BJ (cell line): Measurements from ENCODE around the gene SIGLEC12. TPM values are rescaled to one million over a fixed set of nuclear protein-coding genes. Genes with fewer than 3 reads are reported as not detected.

Experiments
- CTCF ChIA-PET: fragments of 350-600 bp; formaldehyde crosslinking; extraction: SDS; loops from one replicate; lab custom pipeline; 2021; ENCODE audit warnings: antibody characterized with exemption, inconsistent platforms; lab: Yijun Ruan, JAX
- POLR2A ChIA-PET: fragments of 300-600 bp; sonication (Branson Sonifier 250); formaldehyde crosslinking; extraction: SDS; loops from one replicate; lab custom pipeline; 2021; ENCODE audit warnings: antibody characterized with exemption; lab: Charles Lee
- DNase-seq: peaks from one replicate; pipeline ENCODE4 v3.0.0-alpha.2; 2011; ENCODE audit warnings: low read depth
- H3K27me3 ChIP-seq: 2 replicates; pipeline ENCODE4 v1.6.0; 2011; ENCODE audit warnings: low read length; ENCODE audit not compliant: control insufficient read depth, insufficient read depth
- H3K36me3 ChIP-seq: 2 replicates; pipeline ENCODE4 v1.5.1; 2011; ENCODE audit warnings: low read length; ENCODE audit not compliant: control insufficient read depth, insufficient read depth
- H3K4me3 ChIP-seq: 2 replicates; pipeline ENCODE4 v1.5.1; 2011; ENCODE audit warnings: low read depth, mild to moderate bottlenecking, control low read depth, low read length
- polyA plus RNA-seq: library from polyadenylated mRNA; depleted of rRNA; stranded (reverse); fragments of >200 nt; gene quantifications from 2 replicates; pipeline ENCODE4 v1.2.3, GENCODE V29; 2011
- TF ChIP-seq, protein P1 (sequence below): IDR thresholded peaks from 2 replicates; pipeline ENCODE4 v1.5.1; 2011; ENCODE audit warnings: low read depth, mild to moderate bottlenecking, control low read depth, inconsistent platforms, low read length, moderate library complexity; ENCODE audit not compliant: insufficient read depth

SIGLEC12 gene
- polyA plus RNA-seq, 1 experiment: not detected

DNA sequence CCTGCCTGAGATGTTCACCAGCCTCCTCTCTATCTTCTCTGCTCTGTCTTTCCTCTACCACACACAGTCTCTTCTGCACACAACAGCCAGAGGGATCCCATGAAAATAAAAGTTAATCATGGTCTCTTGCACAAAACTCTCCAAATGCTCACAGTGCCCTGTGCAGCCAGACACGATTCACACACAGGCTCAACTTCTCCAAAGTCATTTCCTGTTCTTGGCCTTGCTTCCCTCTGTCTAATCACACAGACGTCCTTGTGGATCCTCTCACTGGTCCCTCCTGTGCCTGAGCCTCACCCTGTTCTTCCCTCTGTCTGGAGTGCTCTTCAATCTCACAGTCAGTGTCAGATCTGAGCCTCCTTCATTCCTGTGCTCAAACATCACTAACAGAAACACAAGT is 7.8 kb downstream of the SIGLEC12 start:
- Histone ChIP-seq H3K4me3 (no peak overlapping the region), H3K36me3 (no peaks in the 10 kb centered on the region), H3K27me3 (no peaks in the 10 kb centered on the region)
- ChIA-PET CTCF (no interaction called here), POLR2A (no interaction called here)
- TF ChIP-seq, protein P1, sequence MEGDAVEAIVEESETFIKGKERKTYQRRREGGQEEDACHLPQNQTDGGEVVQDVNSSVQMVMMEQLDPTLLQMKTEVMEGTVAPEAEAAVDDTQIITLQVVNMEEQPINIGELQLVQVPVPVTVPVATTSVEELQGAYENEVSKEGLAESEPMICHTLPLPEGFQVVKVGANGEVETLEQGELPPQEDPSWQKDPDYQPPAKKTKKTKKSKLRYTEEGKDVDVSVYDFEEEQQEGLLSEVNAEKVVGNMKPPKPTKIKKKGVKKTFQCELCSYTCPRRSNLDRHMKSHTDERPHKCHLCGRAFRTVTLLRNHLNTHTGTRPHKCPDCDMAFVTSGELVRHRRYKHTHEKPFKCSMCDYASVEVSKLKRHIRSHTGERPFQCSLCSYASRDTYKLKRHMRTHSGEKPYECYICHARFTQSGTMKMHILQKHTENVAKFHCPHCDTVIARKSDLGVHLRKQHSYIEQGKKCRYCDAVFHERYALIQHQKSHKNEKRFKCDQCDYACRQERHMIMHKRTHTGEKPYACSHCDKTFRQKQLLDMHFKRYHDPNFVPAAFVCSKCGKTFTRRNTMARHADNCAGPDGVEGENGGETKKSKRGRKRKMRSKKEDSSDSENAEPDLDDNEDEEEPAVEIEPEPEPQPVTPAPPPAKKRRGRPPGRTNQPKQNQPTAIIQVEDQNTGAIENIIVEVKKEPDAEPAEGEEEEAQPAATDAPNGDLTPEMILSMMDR: no peak
- DNase-seq: no peak

DNA sequence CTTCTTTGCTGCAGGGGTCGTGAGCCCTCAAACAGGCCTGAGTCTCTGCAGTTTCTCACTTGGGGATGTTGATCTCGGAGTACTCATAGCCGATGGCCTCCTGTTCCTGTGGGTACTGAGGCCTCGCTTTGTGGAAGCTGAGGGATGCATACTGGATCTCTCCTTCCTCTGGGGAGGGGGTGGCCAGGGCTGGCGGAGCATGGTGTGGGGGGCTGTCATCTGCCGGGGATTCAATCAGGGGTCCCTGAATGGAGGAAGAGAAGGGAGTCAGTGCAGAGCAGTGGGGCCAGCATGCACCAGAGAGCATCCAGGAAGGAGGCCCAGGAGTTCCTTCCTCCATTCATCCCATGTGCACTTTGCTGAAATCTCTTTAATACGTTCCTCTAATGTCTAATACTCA is 10.0 kb downstream of the SIGLEC12 start:
- no peak for DNase-seq
- CTCF ChIA-PET: no interaction called here
- Histone ChIP-seq H3K27me3 (no peaks in the 10 kb centered on the region), H3K4me3 (no peak overlapping the region), H3K36me3 (no peaks in the 10 kb centered on the region)
- TF ChIP-seq, protein P1: no peak
- POLR2A ChIA-PET: no interaction called here

DNA sequence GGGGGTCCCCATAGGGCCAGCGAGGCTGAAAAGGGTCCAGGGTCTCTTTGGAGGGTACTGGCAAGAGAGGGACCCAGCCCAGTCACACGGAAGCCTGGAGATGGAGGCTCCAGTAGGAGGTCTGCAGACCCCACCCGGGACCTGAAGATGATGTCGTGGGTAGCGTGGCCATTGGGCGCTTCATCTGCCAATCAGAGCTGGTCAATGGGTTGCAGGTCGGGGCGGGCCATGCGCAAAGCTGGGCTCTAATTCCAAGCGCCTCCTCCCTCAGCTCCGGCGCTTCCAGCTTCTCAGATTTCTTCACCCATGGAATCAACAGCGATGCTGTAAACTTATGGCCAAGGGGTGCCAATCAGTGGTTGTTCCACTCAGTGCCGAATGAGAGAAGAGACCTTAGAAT is 10.9 kb downstream of the SIGLEC12 start:
- Histone ChIP-seq H3K4me3 (no peak overlapping the region), H3K36me3 (no peaks in the 10 kb centered on the region), H3K27me3 (no peaks in the 10 kb centered on the region)
- ChIA-PET CTCF (interaction anchor here (0.8 kb wide), 1 partner anchor 18 kb away, joined by 3 read pairs; no protein-coding TSS in a partner anchor), POLR2A (no interaction called here)
- DNase-seq: no peak
- TF ChIP-seq, protein P1: no peak

DNA sequence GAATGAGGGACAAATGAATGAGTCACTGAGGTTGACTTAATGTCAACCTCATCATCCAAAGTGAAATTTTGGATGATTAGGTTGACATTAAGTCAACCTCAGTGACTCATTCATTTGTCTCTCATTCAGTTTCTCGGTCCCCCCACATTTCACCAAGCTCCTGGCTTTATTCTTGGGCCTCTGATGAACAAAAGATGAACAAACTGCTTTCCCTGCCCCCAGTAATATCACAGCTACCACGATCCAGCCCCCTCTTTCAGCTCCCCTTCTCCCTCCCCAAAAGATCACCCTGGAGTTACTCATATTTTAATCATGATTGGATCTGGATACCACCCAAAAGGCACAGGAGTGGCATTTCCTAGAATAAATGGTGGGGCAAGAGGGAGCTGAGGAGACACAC is 12.5 kb downstream of the SIGLEC12 start:
- ChIA-PET CTCF (interaction anchor here (1.1 kb wide), 1 partner anchor 289 kb away, joined by 4 read pairs; no protein-coding TSS in a partner anchor), POLR2A (no interaction called here)
- no peak for DNase-seq
- no peaks in the 10 kb centered on the region for H3K27me3 ChIP-seq
- TF ChIP-seq, protein P1: no peak
- H3K4me3 ChIP-seq: no peak overlapping the region
- no peaks in the 10 kb centered on the region for H3K36me3 ChIP-seq

DNA sequence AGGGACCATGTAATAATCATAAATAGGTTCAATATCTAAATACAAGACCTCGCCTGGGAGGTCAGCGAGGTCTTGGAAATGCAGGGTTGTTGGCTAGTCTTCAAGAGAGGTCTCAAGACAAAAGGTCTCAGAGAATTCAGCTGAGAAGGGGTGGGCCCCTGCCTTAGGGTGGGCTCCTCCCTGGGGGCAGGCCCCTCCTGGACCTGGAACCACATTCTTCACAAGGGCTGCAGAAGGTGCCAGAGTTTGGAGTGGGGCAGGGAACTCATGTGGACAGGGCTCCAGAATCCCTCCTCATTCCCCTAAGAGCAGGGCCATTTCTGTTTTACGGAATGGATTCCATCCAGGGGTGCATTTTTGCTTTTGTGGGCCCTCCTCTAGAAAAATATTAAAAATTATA is 13.1 kb downstream of the SIGLEC12 start:
- H3K36me3 ChIP-seq: no peaks in the 10 kb centered on the region

More for the DNA sequence above, 13.1 kb downstream of the SIGLEC12 start:
- TF ChIP-seq, protein P1: no peak
- no peak for DNase-seq
- POLR2A ChIA-PET: no interaction called here
- CTCF ChIA-PET: interaction anchor here (1.1 kb wide), 1 partner anchor 290 kb away, joined by 4 read pairs; no protein-coding TSS in a partner anchor
- Histone ChIP-seq H3K4me3 (no peak overlapping the region), H3K27me3 (no peaks in the 10 kb centered on the region)
